ENCODE data around the gene FUZ.
A peak's percentile ranks its signal among the peaks of the same experiment; 100 is the strongest.

The FUZ gene

GRCh38 chr19:49811328-49811727 is 1.8 kb downstream of the FUZ start:
- DNase-seq: no peak
- intact Hi-C loops (cut with DNase I): loop anchor here (5.0 kb wide), 1 partner anchor 44 kb away; the partner anchor contains the start of gene AP2A1

GRCh38 chr19:49809941-49810389 is 3.1 kb downstream of the FUZ start:
- intact Hi-C loops (cut with DNase I): loop anchor here (5.0 kb wide), 1 partner anchor 43 kb away; the partner anchor contains the start of gene AP2A1

GRCh38 chr19:49809160-49809940 is 3.7 kb downstream of the FUZ start:
- DNase-seq: peak; percentile 20 to 75 (median 58)
- intact Hi-C loops (cut with DNase I): no loop called here

More at GRCh38 chr19:49809941-49810389, 3.1 kb downstream of the FUZ start:
- no peak for DNase-seq

DNA sequence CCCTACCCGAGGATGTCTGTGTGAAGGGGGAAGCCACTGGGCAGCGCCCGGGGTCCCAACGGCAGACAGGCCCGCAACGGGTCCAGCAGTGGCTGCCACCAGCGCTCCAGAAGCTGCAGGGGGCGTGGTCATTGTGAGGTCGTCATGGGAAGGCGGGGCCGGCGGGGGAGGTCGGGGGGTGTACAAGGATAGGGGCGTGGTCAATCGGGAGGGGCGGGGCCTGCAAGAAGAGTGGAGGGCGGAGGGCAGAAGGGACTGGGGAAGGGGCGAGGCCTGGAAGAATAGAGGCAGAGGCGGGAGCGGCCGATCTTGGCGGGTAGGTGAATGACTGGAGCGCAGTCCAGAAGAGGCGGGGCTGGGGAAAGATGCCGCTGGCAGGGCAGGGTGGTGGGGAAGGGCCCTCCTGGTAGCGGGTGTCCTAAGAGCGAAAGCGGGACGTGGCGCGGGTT is 4.4 kb downstream of the FUZ start:
- intact Hi-C loops (cut with DNase I): no loop called here
- DNase-seq: peak; percentile 79 to 94 (median 90)

GRCh38 chr19:49807904-49808675 is 5.0 kb downstream of the FUZ start:
- intact Hi-C loops (cut with DNase I): no loop called here
- DNase-seq: no peak

DNA sequence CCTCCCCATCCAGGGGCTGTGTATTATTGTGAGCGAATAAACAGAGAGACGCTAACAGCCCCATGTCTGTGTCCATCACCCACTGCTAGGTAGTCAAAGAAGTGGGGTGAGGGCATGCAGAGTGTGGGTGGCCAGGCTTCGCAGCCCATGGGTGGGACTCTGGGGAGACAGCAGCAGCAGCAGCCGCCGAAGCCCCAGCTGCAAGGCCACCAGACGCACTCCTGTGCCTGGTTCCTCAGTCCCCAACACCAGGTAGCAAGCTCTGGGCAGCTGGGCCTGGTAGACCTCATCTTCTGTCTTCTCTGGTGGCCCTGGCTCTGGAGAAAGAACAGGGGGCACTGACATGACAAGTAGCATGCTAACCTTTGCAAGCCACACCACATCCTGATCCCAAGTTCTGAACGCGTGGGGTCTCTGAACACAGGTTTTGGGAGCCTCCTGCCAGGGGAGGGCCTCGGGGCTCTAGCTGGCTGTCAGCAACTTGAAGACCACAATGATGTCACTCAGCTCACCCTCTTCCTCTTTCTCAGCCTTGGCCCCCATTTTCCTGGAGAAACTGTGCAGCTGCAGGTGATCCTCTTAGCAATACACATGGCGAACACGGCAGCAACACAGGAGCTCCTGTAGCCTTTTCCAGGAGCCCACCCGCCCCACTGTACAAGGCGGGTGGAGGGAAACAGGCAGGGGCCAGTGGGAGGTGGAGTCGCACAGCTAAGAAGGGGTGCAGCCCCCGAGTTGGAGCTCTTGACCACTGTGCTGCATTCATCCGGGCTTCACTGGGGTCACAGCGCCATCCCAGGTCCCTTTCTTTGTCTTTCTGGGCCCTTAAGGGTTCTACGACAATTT is 5.8 kb downstream of the FUZ start:
- no peak for DNase-seq
- intact Hi-C loops (cut with DNase I): no loop called here

GRCh38 chr19:49806620-49806959 is 6.5 kb downstream of the FUZ start:
- intact Hi-C loops (cut with DNase I): no loop called here
- DNase-seq: no peak

GRCh38 chr19:49805822-49806619 is 7.1 kb downstream of the FUZ start:
- intact Hi-C loops (cut with DNase I): no loop called here
- DNase-seq: no peak

DNA sequence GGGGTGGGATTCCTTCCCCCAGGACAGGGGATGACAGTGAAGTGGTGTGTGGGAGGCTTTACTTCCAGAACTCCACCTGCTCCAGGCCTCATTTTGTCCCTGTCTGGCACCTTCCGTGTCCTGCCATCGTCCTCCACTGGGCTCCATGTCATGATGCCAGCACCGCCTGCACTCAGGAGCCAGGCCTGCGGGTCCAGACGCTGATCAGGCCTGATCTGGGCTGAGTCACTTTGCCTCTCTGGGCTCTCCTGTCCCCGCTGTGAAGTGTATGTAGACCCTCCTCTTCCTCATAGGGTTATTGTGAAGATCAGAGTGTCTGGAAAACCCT is 9.6 kb downstream of the FUZ start:
- intact Hi-C loops (cut with DNase I): no loop called here
- DNase-seq: no peak

- no peak for DNase-seq
- intact Hi-C loops (cut with DNase I): no loop called here
Observed at GRCh38 chr19:49802836-49803528, 10.1 kb downstream of the FUZ start.

- DNase-seq: peak; percentile 92 to 98 (median 96)
- intact Hi-C loops (cut with DNase I): no loop called here
Observed at GRCh38 chr19:49801966-49802661, 11.0 kb downstream of the FUZ start.

- intact Hi-C loops (cut with DNase I): no loop called here
- no peak for DNase-seq
Observed at GRCh38 chr19:49801401-49801888, 11.6 kb downstream of the FUZ start.

DNA sequence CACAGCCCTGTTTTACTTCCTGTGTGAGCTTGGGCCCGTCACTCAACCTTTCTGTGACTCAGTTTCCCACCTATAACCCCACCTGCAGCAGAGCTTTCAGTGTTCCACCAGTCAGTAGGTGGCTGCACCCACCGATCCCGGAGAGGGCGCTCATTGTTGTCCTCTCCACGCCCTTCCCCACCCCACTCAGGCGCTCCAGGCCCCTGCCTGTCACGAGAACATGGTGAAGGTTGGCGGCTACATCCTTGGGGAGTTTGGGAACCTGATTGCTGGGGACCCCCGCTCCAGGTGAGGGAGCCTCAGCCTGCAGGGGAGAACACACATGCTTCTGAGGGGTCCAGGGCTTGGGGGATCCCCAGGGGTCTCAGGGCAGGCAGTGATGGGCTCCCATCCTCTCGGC is 12.3 kb downstream of the FUZ start:
- intact Hi-C loops (cut with DNase I): no loop called here
- DNase-seq: no peak

GRCh38 chr19:49799798-49800376 is 13.2 kb downstream of the FUZ start:
- DNase-seq: no peak
- intact Hi-C loops (cut with DNase I): no loop called here

DNA sequence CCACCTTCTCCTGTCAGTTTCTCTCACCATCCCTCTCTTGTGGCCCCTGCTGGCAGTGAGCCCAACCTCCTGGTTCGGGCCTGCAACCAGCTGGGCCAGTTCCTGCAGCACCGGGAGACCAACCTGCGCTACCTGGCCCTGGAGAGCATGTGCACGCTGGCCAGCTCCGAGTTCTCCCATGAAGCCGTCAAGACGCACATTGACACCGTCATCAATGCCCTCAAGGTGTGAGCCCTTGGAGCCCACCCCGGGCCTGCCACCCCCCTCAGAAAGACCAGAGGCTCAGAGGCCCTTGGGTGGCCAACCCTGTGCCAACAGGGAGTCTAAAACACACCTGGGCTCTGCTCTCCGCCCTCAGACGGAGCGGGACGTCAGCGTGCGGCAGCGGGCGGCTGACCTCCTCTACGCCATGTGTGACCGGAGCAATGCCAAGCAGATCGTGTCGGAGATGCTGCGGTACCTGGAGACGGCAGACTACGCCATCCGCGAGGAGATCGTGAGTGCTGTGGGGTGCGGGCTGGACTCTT is 13.8 kb downstream of the FUZ start:
- intact Hi-C loops (cut with DNase I): no loop called here
- DNase-seq: no peak

- no peak for DNase-seq
- intact Hi-C loops (cut with DNase I): no loop called here
Observed at GRCh38 chr19:49798574-49798973, 14.5 kb downstream of the FUZ start.

- intact Hi-C loops (cut with DNase I): no loop called here
- DNase-seq: no peak
Observed at GRCh38 chr19:49795615-49796014, 17.5 kb downstream of the FUZ start.

Data from head of caudate nucleus (tissue), 42 donors.